Dedifferentiated amniotic fluid mesenchymal stem cell (primary cell): Measurements from ENCODE around the gene ALDH1L1.
A peak's percentile ranks its signal among the peaks of the same experiment; 100 is the strongest.

Source experiments
- DNase-seq: peaks from one replicate; pipeline ENCODE4 v3.0.0-alpha.2; 2016; ENCODE audit errors: extremely low spot score

The ALDH1L1 gene

GRCh38 chr3:126134219-126134975 is 46.0 kb downstream of the ALDH1L1 start:
- peak; percentile 40 for DNase-seq

DNA sequence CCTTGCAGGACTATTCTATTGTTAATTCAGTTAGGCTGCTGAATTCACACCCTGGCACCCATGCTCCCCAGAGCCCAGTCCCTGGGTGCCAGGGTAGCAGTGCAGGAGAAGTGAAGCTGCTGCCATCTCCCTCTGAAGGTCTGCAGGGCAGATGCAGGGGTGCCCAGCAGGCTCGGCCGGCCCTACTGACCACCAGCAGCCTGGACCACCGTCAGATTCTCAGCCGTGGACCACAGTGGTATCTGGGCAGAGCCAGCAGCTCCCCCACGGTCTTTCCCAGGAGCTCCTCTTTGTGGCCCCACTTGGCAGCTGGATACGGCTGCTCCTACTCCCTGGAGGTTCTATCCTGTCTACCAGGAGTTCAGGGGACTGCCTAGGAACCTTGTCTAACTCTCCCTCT is 46.8 kb downstream of the ALDH1L1 start:
- no peak for DNase-seq

- no peak for DNase-seq
Measured at GRCh38 chr3:126132751-126133511, 47.5 kb downstream of the ALDH1L1 start.

- DNase-seq: no peak
Measured at GRCh38 chr3:126131881-126132750, 48.3 kb downstream of the ALDH1L1 start.

- DNase-seq: no peak
Measured at GRCh38 chr3:126130981-126131745, 49.2 kb downstream of the ALDH1L1 start.

DNA sequence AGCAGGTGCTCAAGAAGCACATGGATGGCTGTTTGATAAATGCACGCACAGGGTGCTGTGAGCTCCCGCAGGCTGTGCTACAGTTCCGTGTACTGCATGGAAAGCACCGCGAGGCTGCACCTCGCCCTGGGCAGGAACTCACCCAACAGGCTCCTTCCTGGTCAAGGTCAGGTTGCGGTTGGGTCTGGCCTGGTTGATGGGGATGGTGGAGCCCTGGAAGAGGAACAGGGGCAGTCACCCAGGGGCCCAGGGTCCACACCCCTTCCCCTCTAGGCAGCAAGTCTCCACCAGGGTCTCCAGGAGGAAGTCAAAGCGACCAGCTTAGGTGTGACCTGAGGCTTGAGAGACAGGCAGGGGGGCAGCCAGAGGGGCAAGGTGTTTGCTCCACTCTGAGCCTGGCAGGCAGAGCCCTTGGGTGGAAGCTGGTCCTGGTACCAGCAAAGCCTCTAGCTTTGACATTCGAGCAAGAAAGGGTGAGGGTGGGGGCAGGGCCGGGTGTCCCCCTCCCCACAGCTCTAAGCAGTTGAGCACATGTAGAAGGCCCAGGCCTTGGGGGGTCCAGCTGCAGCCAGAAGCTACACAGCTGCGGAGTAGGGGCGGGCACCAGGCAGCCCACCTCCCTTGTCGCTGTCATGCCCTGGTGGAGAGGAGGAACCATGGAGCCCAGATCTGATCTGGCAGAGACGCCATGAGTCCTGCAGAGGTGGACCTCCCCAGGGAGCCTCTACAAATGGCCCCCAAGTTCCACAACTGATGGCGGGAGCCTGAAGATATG is 50.1 kb downstream of the ALDH1L1 start:
- no peak for DNase-seq

DNA sequence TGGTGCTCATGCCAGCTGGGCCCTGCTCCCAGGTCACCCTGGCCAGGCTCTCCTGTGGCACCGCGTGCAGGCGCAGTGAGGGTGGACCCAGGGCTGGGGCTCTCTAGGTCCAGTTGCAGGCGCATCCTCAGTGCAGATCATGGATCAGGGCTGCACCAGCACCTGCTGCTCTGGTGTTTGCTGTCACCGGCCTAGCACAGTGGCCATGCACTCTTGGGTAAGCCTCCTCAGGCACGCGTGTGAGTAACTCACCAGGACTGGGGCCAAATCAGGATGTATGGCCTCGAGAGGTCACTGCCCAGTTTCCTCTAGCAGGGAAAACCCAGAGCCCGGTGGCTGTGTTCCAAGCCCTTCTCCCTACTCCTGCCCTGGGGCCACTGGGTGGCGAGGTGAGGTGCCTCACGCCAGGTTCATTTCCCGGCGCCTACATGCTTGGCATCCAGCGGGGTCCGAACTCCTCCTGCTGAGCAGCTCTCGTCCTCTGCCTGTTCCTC is 50.9 kb downstream of the ALDH1L1 start:
- DNase-seq: no peak

DNA sequence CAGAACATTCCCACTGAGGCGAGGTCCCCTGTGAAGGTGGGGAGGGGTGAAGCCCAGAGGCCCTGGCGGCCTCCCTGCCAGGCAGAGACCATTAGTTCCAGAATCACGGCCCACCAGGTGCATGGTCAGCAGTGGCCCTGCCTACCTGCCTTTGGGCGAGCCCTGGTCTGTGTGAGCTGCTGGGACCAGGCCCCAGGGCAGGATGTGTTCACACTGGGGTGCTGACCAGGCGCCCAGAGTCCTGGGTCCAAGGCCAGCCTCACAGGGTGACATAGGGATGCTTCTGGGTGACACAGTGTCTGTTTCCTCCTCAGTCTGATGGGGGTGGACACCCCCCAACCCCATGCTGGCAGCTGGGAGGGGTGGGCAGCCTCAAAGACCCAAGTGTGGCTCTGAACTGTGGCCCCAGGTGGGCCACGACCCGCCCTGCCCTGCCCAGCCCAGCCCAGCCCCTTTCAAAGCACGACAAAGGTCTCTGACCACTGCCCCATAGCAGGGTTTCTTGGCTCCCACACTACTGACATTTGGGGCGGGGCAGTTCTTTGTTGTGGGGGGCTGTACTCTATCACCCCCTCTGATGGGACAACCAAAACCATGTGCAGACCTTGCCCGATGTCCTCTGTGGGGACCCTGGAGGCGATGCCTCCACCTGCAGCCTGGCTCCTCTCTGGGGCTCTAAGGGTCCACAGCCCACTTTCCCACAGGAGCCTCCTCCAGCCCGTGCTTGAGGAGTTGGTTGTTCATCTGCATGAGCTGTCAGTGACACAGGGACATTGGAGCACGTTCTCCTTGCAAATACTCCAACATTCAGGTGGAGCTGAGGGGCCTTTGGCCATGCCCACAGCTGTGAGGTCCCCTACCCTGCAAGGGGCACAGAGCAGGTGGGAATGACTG is 51.6 kb downstream of the ALDH1L1 start:
- no peak for DNase-seq

GRCh38 chr3:126127904-126128303 is 52.5 kb downstream of the ALDH1L1 start:
- DNase-seq: no peak

- no peak for DNase-seq
Measured at GRCh38 chr3:126127452-126127851, 52.9 kb downstream of the ALDH1L1 start.

DNA sequence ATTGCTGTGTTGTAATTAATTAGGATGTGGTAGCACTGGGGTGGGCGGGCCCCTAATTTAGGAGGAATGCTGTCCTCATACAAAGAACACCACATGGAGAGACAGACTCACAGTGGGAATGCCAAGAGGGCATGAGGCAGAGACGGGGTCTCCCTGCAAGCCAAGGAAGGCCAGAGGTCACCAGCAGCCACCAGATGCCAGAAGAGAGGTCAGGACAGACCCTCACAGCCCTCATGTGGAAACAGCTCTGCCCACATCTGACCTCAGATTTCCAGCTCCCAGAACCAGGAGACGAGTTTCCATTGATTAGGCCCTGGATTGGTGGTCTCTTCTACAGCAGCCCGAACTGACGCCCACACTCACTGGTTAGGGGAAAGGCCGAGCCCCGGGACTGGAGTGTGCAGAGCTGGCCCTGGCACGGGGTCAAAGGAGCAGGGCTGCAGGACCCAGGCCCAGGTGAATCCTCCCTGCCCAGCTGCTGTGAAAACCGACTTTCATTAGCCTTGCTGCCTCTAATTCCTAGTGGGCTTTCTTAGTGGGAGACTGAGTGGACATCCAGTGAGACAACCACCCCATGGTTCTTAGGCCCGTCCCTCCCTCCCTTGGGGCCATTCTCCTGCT is 53.5 kb downstream of the ALDH1L1 start:
- DNase-seq: no peak

- DNase-seq: no peak
Measured at GRCh38 chr3:126126286-126126685, 54.1 kb downstream of the ALDH1L1 start.

GRCh38 chr3:126125781-126126251 is 54.6 kb downstream of the ALDH1L1 start:
- DNase-seq: no peak

DNA sequence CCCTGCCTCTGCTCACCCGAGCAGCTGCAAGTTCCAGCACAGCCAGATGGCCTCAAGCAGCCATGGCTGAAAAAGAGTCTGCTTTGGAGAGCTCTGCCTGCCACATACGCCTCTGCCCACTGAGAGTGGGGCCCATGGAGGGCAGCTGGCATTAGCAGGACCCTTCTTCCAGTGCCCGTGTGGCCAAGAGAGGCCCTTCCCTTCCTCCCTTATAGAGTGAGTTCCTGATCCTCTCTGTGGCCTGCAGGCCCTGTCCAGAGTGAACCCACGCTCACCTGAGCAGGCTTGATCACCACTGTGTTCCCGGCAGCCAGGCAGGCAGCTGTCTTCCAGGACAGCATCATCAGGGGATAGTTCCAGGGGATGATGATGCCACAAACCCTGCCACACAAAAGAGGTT is 55.0 kb downstream of the ALDH1L1 start:
- DNase-seq: no peak

DNA sequence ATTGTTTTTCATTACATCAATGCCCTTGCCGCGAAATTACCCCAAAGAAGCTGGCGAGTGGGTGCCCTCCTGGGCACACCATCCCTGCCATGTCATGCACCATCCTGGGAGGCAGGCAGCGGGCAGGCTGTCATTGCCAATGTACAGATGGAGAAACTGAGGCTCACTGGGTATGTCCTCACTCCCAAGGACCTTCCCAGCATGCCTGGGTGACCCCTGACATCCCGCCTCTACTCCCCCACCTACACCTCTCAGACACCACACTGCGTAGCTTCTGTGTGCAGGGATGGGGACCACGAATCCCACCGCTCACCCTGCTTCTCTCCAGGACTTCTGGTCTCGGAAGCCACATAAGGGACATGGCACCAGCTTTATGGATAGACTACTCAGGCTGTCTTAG is 55.5 kb downstream of the ALDH1L1 start:
- DNase-seq: no peak

GRCh38 chr3:126124148-126124868 is 56.1 kb downstream of the ALDH1L1 start:
- no peak for DNase-seq

GRCh38 chr3:126121632-126122031 is 58.8 kb downstream of the ALDH1L1 start:
- DNase-seq: no peak

GRCh38 chr3:126121074-126121473 is 59.3 kb downstream of the ALDH1L1 start:
- no peak for DNase-seq
